Pons (tissue), 1 donor: ENCODE measurements around the gene CNOT1.

Experiments
- DNase-seq: peaks from one replicate; pipeline ENCODE4 v3.0.0-alpha.2; 2016; ENCODE audit warnings: low spot score

The CNOT1 gene

DNA sequence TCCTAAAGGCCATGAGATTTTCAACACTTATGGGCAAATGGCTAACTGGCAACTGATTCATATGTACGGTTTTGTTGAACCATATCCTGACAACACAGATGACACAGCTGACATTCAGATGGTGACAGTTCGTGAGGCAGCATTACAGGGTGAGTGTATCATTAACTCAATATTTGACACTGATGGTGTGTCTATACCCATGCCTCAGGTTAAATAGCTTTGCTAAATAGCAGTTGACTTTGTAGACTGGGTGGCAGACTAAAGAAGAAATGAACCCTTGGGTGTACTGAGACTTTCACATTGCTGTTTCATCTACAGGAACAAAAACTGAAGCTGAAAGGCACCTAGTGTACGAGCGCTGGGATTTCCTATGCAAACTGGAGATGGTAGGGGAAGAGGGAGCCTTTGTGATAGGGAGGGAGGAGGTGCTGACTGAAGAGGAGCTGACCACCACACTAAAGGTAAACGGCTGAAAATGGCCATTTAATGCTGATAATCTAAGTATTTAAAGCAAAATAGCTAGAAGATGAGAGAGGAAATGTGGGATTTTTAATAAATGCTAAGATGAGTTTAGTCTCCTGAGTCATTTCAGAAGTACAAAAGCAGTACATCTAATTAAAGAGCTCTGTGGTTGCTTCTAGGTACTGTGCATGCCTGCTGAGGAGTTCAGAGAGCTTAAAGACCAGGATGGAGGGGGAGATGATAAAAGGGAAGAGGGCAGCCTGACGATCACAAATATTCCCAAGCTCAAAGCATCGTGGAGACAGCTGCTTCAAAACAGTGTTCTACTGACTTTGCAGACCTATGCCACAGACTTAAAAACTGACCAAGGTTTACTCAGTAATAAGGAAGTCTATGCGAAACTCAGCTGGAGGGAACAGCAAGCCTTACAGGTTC, 111.3 kb downstream of the CNOT1 start:
- no peak for DNase-seq

DNA sequence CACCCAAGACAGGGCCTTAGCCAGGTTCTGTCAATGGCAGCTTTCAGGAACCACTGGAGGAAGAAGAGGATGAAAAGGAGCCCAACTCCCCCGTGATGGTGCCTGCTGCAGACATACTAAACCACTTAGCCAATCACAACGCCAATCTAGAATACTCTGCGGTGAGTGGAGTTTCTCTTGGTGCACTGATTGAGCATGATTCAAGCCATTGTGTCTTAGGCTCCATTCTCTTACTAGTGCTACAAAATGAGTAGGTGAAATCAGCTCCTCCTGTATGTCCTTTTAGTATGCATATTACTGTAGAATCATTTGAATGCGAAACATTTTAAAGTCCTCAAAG, 112.9 kb downstream of the CNOT1 start:
- no peak for DNase-seq

DNA sequence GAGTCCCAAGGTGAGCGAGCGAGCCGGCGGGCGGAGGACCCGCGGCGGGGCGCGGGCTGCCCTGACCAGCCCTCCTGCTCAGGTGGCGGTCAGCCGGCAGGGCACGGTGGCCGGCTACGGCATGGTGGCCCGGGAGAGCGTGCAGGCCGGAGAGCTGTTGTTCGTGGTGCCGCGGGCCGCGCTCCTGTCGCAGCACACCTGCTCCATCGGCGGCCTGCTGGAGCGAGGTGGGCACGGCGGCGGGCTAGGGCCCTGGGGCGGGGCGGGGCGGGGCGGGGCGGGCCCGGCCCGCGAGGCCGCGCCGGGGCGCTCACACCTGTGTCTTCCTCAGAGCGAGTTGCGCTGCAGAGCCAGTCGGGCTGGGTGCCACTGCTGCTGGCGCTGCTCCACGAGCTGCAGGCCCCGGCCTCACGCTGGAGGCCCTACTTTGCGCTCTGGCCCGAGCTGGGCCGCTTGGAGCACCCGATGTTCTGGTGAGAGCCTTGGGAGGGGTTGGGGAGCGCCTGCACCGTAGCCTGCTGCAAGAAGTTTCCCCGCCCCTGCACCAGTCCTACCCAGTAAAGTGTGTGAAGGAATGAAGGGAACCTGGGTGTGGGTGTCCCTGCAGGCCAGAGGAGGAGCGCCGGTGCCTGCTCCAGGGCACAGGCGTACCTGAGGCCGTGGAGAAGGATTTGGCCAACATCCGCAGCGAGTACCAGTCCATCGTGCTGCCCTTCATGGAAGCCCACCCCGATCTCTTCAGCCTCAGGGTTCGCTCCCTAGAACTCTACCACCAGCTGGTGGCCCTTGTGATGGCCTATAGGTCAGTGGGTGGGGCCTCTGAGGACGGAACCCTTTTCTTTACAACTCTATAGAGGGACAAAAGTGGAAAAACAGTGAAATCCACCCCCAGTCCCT, 113.5 kb downstream of the CNOT1 start:
- DNase-seq, result no peak

DNA sequence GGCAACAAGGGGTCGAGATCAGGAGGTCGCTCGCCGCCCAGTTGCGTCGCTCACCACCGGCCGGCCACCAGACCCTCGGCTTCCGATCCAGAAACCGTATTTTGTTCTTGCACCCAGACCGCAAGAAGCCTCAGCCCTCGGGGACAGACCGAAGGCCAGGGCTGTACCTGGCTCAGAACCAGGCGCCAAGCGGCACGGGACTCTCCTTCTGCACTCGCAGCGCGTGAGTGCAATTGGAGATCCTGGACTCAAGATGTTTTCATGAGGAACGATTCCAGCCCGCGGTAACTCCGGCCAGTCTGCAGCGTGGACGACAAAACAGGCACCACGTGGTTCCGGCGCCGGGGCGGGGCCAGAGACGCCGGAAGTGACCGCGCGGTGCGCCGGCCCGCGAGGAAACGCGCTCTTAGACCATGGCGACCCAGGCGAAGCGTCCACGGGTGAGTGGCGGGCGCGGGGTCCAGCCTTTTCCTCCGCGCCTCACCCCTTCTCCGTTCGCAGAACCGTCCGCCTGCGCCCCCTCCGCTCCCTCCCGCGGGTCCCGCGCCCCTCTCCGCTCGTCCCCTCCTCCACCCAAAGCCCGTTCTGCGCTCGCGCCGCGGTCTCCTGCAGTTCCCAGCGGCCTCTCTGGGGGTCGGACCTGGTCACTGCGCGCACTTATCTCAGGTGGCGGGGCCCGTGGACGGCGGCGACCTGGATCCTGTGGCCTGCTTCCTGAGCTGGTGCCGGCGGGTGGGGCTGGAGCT, 114.3 kb downstream of the CNOT1 start, which contains the start of gene SETD6:
SETD6 (plus strand) TSS at position 393 of the 746 bp plus-strand sequence; CDS start at position 414, 21 bp downstream.
- DNase-seq, result peak; percentile 79

DNA sequence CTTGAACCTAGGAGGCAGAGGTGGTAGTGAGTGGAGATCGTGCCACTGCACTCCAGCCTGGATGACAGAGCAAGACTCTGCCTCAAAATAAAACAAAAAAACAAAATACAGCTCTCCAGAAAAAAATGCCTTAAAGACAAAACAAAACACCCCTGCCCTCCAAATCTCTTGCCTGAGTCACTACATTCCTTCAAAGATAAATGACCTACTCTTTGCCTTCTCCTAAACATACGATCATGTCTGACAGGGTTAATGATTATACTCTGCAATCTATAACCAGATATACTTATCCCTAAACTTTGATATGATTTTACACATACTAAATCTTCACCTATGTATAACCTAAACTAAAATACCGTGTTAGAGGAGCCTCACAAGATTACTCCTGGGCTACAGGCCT, 115.8 kb downstream of the CNOT1 start:
- DNase-seq, result no peak

DNA sequence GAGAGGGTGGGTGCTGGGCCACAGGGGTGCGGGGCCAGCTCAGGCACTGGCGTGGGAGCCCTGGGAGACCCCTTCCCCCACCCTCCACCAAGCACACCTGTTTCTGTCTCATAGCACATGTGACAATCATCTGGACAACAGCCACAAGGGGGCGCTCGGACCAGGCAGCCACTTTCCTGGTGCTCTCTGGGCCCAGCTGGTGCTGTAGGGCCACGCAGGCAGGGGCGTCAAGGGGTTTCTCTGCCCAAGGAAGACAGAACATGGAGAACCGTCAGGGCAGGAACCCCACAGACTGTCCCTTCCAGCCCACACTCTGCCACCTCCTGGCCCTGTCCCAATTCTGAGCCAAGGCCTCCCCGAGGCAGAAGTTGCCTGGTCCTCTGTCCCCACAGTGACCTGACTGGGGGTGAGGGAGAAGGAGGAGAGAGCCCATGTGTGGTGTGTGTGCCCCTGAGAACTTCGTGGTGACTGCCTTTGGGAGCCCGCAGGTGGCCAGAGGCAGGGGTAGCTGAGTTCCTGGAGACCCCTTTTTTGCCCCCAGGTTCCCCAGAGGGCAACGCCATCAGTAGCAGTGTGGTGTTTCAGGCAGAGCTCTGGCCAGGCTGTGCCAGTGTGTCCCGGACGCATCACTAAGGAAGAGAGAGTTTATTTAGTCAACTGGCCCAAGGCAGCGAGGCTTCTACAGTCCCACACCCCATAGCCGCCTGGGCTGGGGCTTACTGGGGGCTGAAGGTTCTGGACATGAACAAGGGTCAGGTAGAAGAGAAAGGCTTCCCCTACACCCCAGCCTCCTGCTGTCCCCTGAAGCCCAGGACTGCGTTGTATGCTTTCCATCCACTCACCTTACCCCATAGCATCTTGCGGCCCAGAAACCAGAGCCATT, 117.5 kb downstream of the CNOT1 start:
- peak; percentile 46 for DNase-seq

DNA sequence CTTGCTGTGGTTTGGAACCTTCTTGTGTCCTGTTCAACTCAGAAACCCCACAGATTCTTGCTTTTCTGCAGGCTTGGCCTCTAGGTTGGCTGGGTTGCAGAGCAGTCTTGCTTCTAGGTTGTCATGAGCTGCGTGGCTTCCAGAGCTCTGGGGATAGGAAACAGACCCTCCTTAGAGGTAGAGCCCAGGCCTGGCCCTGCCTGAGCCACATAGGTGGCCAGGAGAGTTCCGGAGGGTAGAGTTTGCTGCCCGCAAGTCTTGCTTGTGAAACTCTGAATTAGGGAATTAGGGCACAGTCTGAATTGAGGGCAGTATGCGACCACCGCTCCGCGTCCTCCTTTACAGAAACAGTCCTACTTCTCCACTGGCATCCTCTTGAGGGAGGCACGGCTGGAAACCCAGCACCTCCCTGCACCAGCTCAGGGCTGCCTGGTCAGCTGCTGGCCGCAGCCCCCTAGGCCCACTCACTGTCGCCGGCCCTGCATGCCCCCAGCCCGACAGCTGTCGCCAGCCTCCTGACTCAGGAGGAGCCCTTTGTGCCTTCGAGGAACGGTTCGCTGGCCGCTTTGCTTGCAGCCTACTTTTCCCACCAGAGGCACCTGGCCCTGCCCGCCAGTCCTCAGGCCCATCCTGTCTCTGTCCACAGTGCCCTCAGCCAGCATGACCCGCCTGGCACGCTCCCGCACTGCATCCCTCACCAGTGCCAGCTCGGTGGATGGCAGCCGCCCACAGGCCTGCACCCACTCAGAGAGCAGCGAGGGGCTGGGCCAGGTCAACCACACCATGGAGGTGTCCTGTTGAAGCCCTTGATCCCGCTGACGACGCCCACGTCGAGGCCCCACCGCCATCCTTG, 118.6 kb downstream of the CNOT1 start:
- no peak for DNase-seq

DNA sequence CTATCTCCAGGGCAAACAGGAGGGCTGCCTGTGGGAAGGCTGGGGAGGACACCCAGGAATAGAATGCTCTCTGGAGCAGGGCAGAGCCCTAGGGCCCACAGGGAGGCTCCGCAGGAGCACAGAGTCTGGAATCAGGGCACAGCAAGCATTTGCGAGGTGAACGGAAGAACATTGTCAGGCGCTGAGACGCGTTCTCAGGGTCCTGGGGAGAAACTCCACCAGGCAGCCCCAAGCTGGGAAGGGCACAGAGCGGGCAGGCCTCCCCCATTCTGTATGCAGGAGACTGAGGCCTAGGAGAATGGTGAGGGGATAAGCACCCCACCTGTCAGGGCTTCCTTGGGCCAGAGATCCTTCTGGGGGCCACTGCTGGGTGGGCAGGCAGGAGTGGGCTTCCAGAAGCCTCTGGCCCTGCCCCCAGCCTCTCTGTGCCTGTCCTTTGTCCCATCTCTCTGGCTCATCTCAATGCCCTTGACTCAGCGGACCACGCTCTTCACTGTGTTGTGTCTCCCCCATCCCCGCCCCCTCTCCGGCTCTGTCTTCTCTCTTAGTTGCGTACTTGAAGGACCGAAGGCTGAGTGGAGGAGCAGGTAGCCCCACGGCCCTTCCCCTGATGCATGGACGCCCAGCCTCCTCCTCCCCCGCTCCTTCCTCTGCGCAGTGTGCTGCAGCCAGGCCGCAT, 119.4 kb downstream of the CNOT1 start:
- no peak for DNase-seq

DNA sequence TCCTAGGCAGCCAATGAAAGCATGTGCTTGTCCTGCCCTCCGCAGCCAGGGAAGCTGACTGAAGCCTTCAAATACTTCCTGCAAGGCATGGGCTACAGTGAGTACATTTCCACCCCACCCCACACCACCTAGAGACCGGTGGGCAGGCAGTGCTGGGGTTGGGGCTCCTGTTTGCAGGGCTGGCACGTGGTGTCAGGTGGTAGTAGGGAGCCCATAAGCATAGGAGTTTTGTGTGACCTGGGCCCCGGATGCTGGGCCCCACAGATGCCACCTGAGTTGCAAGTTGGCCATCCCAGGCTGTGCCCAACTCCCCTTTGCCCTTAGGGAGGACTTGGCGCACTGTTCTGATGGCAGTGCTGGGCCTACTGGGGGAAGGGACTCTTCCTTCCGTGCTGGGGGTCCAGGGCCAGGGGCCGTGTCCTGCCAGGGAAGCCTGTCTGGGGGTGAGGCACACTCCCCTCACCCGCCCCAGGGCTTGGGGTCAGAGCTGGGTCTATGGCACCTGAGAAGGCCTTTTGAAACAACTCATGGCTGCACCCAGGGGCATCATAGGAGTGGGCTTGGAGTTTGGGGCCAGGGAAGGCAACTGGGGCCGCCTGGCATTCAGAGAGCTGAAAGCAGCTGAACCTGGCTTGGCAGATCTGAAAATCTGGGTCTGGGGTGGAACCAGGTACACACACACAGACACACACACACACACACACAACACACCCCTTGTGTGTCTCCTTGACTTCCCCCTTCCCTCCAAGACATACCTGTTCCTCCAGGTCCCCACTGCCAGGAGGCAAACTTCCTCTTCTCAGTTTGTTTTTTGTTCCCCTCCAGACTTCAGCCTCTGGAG, 120.2 kb downstream of the CNOT1 start:
- no peak for DNase-seq

DNA sequence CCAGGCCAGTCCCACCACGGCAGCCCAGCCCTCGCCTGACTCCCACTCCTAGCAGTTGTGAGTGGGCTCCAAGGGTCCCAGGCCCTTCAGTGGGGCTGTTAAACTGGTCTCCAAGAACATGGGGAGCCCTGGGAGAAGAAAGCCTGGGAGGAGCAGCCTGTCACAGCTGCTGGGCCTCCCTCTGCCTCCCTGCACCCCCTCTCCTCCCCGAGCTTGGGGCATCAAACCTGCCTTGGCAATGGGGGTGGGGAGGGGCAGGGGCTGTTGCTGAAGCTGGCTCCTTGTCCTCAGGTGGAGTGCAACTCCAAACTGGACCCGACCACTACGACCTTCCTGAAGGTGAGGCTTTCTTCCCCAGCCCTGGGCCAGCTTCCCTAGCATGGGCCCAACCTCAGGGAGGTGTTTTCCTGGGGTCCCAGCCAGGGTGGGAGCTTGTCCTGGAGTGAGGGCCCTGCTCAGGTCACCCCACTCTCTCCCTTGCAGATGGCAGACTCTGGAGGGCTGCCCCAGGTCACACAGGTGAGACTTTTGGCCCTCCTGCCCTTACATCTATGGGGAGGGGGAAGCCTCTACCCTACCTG, 120.9 kb downstream of the CNOT1 start:
- no peak for DNase-seq

DNA sequence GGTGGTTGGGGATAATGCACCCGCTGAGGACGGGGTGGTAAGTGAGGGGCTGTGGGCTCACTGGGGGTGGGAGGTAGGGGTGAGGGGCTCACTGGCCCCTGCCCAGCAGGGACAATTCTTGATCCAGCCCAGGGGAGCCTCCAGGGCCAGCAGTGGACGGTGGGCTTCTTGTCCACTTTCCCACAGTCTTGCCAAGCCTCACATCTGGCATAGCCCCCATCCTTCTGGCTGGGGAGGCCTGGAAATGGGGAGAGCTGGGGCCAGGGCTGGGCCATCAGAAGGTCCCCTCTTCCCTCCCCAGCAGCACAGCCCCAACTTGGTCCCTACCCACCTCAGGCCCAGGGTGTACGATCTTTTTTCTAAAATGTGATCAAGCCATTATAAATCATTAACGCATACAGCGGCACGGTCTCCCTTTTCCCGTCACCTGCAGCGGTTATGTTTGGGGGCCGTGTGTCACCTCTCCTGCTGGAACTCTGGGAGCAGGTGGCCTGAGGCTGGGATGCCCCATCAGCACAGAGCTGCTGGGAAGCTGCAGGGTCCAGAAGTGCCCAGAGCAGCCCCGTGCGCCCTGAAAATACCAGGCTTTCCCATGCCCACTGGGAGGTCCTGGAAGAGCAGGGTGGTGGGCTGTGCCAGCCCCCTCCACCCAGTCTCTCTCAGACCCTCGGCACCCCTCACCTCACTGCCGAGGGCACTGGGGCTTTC, 121.5 kb downstream of the CNOT1 start:
- no peak for DNase-seq

DNA sequence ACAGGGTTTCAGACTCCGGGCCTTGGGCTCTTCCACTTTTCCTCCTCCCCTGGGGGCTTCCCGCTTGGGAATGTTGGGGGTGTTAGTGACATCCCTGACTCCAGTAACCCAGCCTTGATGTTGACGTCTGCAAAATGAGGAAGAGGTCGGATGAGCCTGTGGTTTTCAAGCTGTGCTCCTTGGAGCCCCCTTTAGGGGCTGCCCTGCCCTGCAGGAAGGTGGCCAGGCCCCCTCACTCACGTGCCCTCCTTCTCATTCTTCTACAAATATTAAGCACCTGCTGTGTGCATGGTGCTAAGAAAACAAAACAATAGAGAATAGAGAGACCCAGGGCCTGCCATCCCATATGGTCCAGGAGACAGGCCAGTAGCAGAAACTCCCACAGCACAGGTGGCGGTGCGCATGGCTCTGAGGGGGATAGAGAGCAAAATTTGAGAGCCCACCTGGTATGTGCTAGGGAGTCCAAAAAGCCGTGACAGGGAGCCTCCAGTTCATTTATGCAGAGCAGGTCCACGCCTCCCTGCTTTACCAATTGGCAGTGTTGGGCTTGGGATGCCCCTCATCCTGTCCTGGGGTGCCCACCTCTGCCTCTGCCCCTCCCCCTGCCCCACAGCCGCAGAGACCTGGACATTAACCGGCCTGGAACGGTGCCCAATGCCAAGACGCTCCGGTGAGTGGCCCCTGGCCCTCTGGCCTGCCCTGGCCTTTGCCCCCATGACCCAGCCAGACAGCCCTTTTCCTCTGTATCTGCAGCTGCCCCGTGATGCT, 122.2 kb downstream of the CNOT1 start:
- DNase-seq, result no peak

DNA sequence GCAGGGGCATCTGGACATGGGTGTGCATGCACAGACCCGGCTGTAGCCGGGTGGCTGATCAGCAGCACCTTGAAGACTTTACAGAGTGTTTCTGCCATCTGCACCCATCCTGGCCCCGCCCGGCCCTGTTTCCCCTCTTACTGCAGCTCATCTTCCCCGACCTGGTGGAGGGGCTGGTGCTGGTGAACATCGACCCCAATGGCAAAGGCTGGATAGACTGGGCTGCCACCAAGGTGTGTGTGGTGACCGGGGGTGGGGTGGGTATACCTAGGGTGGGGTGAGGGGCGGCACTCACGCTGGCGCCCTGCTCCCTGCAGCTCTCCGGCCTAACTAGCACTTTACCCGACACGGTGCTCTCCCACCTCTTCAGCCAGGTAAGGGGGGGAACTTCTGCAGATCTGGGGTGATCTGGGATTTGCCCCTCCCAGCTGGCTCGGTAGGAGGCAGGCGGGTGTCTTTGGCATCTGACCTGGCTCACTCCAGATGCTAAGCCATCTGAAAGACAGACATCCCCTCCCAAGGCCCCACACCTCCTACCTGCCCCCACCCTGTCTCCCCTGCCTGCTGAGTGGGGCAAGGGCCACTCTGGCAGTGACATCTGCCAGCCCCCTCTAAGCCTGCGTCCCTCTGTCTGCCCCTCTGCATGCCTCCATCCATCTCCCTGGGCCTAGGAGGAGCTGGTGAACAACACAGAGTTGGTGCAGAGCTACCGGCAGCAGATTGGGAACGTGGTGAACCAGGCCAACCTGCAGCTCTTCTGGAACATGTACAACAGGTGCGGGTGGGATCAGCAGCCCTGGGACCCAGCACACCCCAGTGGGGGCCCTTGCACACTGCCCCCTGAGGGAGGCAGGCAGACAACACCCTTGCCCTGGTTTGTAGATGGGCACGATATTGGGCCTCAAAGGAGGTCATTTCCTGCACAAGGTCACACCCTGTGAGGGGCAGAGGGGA, 123.1 kb downstream of the CNOT1 start:
- DNase-seq, result no peak

DNA sequence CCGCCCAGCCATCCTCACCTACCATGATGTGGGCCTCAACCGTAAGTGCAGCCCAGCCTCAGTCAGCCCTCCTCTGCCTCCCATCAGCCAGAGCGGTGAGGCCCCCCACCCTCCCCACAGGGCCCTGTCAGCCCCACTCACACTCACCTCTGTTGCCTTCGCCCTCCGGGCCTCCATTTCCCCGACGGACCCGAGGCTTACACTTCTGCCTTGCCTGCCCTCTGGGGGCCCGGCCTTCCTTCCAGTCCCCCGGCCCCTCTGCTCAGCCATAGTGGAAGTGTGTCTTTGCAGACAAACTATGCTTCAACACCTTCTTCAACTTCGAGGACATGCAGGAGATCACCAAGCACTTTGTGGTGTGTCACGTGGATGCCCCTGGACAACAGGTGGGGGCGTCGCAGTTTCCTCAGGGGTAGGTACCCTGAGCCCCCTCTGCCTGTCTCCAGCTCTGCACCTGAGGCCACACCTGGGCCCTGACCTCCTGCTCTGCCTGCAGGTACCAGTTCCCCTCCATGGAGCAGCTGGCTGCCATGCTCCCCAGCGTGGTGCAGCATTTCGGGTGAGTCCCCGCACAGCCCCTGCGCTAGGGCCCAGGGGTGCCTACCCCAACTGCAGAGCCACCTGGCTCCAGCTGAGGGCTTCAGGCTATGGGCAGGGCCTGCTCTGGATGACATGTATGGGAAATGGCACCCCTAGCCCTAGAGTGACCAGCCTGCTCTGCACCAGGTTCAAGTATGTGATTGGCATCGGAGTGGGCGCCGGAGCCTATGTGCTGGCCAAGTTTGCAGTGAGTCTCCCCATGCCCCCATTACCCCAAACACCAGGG, 125.5 kb downstream of the CNOT1 start:
- DNase-seq, result no peak
